H9 (cell line): ENCODE measurements around the gene DTNB. TPM values are rescaled to one million over a fixed set of nuclear protein-coding genes. Genes with fewer than 3 reads are reported as not detected.
A peak's percentile ranks its signal among the peaks of the same experiment; 100 is the strongest.

Source experiments
- DNase-seq: peaks from one replicate; pipeline ENCODE4 v3.0.0-alpha.2; 2017
- H2AFZ ChIP-seq: one replicate; pipeline ENCODE4 v1.6.1; 2013; ENCODE audit warnings: mild to moderate bottlenecking, low read length, control low read depth, moderate library complexity
- H2AK5ac ChIP-seq: 2 replicates; pipeline ENCODE4 v1.6.1; 2013; ENCODE audit warnings: low read length, control low read depth, mixed read lengths; ENCODE audit not compliant: insufficient read length
- H2BK120ac ChIP-seq: one replicate; pipeline ENCODE4 v1.6.1; 2013; ENCODE audit warnings: low read depth, mild to moderate bottlenecking, low read length, control low read depth, inconsistent platforms; ENCODE audit not compliant: poor library complexity, severe bottlenecking
- H2BK12ac ChIP-seq: 2 replicates; pipeline ENCODE4 v1.6.1; 2013; ENCODE audit warnings: low read length, control low read depth, mixed read lengths, low read depth; ENCODE audit not compliant: insufficient read length
- H2BK15ac ChIP-seq: 2 replicates; pipeline ENCODE4 v1.6.1; 2013; ENCODE audit warnings: low read depth, low read length, control low read depth
- H2BK20ac ChIP-seq: one replicate; pipeline ENCODE4 v1.6.1; 2013; ENCODE audit warnings: low read depth, mild to moderate bottlenecking, low read length, control low read depth, inconsistent platforms; ENCODE audit not compliant: poor library complexity, severe bottlenecking
- H2BK5ac ChIP-seq: 2 replicates; pipeline ENCODE4 v1.6.1; 2013; ENCODE audit warnings: low read length, control low read depth, mixed read lengths; ENCODE audit not compliant: insufficient read length
- H3K14ac ChIP-seq: 2 replicates; pipeline ENCODE4 v1.6.1; 2013; ENCODE audit warnings: low read length, control low read depth; ENCODE audit not compliant: insufficient read depth
- H3K18ac ChIP-seq: 2 replicates; pipeline ENCODE4 v1.6.1; 2013; ENCODE audit warnings: low read depth, mild to moderate bottlenecking, mixed read lengths, low read length, control low read depth; ENCODE audit not compliant: insufficient read length
- H3K23ac ChIP-seq: 2 replicates; pipeline ENCODE4 v1.6.1; 2013; ENCODE audit warnings: low read length, control low read depth, mixed read lengths, low read depth; ENCODE audit not compliant: insufficient read length
- H3K23me2 ChIP-seq: 2 replicates; pipeline ENCODE4 v1.6.1; 2013; ENCODE audit warnings: low read depth, mild to moderate bottlenecking, mixed read lengths, low read length, control low read depth; ENCODE audit not compliant: insufficient read length, poor library complexity, severe bottlenecking
- H3K27ac ChIP-seq: 2 replicates; pipeline ENCODE4 v1.5.1; 2013; ENCODE audit warnings: low read length, control low read depth, mixed read lengths, low read depth; ENCODE audit not compliant: insufficient read length
- H3K27me3 ChIP-seq: 2 replicates; pipeline ENCODE4 v1.6.1; 2013; ENCODE audit warnings: low read length, control low read depth, inconsistent platforms; ENCODE audit not compliant: insufficient read depth
- H3K4ac ChIP-seq: 2 replicates; pipeline ENCODE4 v1.6.1; 2013; ENCODE audit warnings: low read depth, mild to moderate bottlenecking, control low read depth, inconsistent platforms, low read length, moderate library complexity
- H3K4me1 ChIP-seq: 2 replicates; pipeline ENCODE4 v1.6.1; 2013; ENCODE audit warnings: low read length, control low read depth, inconsistent platforms; ENCODE audit not compliant: insufficient read depth
- H3K4me2 ChIP-seq: 2 replicates; pipeline ENCODE4 v1.6.1; 2013; ENCODE audit warnings: low read length, control low read depth, mixed read lengths; ENCODE audit not compliant: insufficient read length, insufficient read depth
- H3K56ac ChIP-seq: 2 replicates; pipeline ENCODE4 v1.6.1; 2013; ENCODE audit warnings: low read depth, mild to moderate bottlenecking, mixed read lengths, low read length, control low read depth; ENCODE audit not compliant: insufficient read length
- H3K79me1 ChIP-seq: 2 replicates; pipeline ENCODE4 v1.6.1; 2013; ENCODE audit warnings: low read depth, mild to moderate bottlenecking, moderate library complexity, low read length, control low read depth, inconsistent platforms; ENCODE audit not compliant: insufficient read depth, poor library complexity, severe bottlenecking
- H3K79me2 ChIP-seq: 2 replicates; pipeline ENCODE4 v1.6.1; 2013; ENCODE audit warnings: low read length, control low read depth, inconsistent platforms; ENCODE audit not compliant: insufficient read depth
- H3K9ac ChIP-seq: 2 replicates; pipeline ENCODE4 v1.6.1; 2013; ENCODE audit warnings: low read length, control low read depth, mixed read lengths; ENCODE audit not compliant: insufficient read length; ENCODE audit errors: extremely low read depth
- H3K9me3 ChIP-seq: one replicate; pipeline ENCODE4 v1.6.1; 2013; ENCODE audit warnings: low read depth, low read length, inconsistent platforms; ENCODE audit not compliant: control insufficient read depth
- H3T11ph ChIP-seq: one replicate; pipeline ENCODE4 v1.6.1; 2013; ENCODE audit warnings: mild to moderate bottlenecking, low read length, control low read depth, inconsistent platforms
- H4K20me1 ChIP-seq: one replicate; pipeline ENCODE4 v1.6.1; 2013; ENCODE audit not compliant: control insufficient read depth, insufficient read length, insufficient read depth
- H4K5ac ChIP-seq: 2 replicates; pipeline ENCODE4 v1.6.1; 2013; ENCODE audit warnings: low read depth, mild to moderate bottlenecking, mixed read lengths, low read length, control low read depth; ENCODE audit not compliant: insufficient read length
- H4K8ac ChIP-seq: replicated peaks from 2 replicates; pipeline ENCODE4 v1.6.1; 2013; ENCODE audit warnings: low read length, control low read depth, mixed read lengths, low read depth; ENCODE audit not compliant: insufficient read length
- H4K91ac ChIP-seq: 2 replicates; pipeline ENCODE4 v1.6.1; 2013; ENCODE audit warnings: low read depth, mild to moderate bottlenecking, moderate library complexity, mixed read lengths, low read length, control low read depth; ENCODE audit not compliant: insufficient read length
- H3K27ac Mint-ChIP-seq, 3 experiments: 2 replicates in 2 of 3; 3 replicates in 1 of 3; pipeline ENCODE4 v1.8.0; 2020 to 2021; ENCODE audit warnings: mixed read lengths in 3 of 3, mild to moderate bottlenecking in 1 of 3, moderate library complexity in 1 of 3
- H3K27me3 Mint-ChIP-seq: 2 replicates; pipeline ENCODE4 v1.8.0; 2021; ENCODE audit warnings: low read depth, mild to moderate bottlenecking, moderate library complexity, mixed read lengths
- H3K36me3 Mint-ChIP-seq, 3 experiments: 2 replicates in 2 of 3; 3 replicates in 1 of 3; pipeline ENCODE4 v1.8.0; 2020 to 2021; ENCODE audit warnings: low read depth in 3 of 3, mixed read lengths in 3 of 3; ENCODE audit not compliant: insufficient read depth in 1 of 3
- H3K4me1 Mint-ChIP-seq, 2 experiments: 2 replicates each; pipeline ENCODE4 v1.8.0; 2020; ENCODE audit warnings: mixed read lengths in 2 of 2
- H3K4me3 Mint-ChIP-seq, 2 experiments: 2 replicates in 1 of 2; 3 replicates in 1 of 2; pipeline ENCODE4 v1.8.0; 2020 to 2021; ENCODE audit warnings: mild to moderate bottlenecking in 2 of 2, mixed read lengths in 2 of 2, moderate library complexity in 1 of 2
- H3K9me3 Mint-ChIP-seq, 2 experiments: 2 replicates in 1 of 2; 3 replicates in 1 of 2; pipeline ENCODE4 v1.8.0; 2020; ENCODE audit warnings: mild to moderate bottlenecking in 2 of 2, mixed read lengths in 2 of 2, moderate library complexity in 1 of 2
- WGBS: extraction: QIAGEN DNeasy Blood & Tissue Kit; methylation state at CpG from one replicate; pipeline ENCODE4 v1.1.7; 2013; ENCODE audit warnings: missing lambda C conversion rate, low lambda C conversion rate, mixed read lengths; ENCODE audit not compliant: insufficient read length; ENCODE audit errors: extremely low coverage; 5-methylcytosine and 5-hydroxymethylcytosine counted together
- total RNA-seq: library from RNA; stranded (reverse); gene quantifications from 2 replicates; pipeline ENCODE4 v1.2.1, GENCODE V29; 2021
- TF ChIP-seq, protein P1 (sequence below): fragments of 200-600 bp; sonication (generic); conservative IDR thresholded peaks from 3 replicates; pipeline ENCODE4 v1.8.0; 2021; ENCODE audit warnings: antibody characterized with exemption, mild to moderate bottlenecking

DTNB gene
- total RNA-seq, 1 experiment from 2014 or later = 26.7 TPM

- Histone ChIP-seq H3K9me3 (no peaks in the 10 kb centered on the region), H3K27ac (no peak overlapping the region), H3K4me2 (no peak overlapping the region), H2BK5ac (no peak overlapping the region), H2AFZ (no peak overlapping the region), H3K14ac (no peak overlapping the region), H3K56ac (no peak overlapping the region), H2AK5ac (no peak overlapping the region), H2BK20ac (no peak overlapping the region), H4K8ac (no peak overlapping the region), H3K23me2 (no peaks in the 10 kb centered on the region), H3K79me1 (no peaks in the 10 kb centered on the region), H3K4me1 (no peaks in the 10 kb centered on the region), H4K91ac (no peak overlapping the region), H3K79me2 (no peaks in the 10 kb centered on the region), H3K18ac (no peak overlapping the region), H2BK15ac (no peak overlapping the region), H3K4ac (no peak overlapping the region), H4K5ac (no peak overlapping the region), H3K9ac (no peak overlapping the region), H4K20me1 (no peaks in the 10 kb centered on the region), H3K23ac (no peak overlapping the region), H2BK12ac (no peak overlapping the region), H3K27me3 (no peaks in the 10 kb centered on the region), H3T11ph (no peak overlapping the region), H2BK120ac (no peak overlapping the region)
- Mint-ChIP-seq H3K36me3 (peaks cover 18 to 41% (median 32%) of the 10 kb centered on the region in 3 experiments), H3K4me3 (no peak overlapping the region), H3K27ac (0 out of 7 replicates have a peak overlapping the region, but pooled peaks of 1 of the 3 experiments have one; percentile 71), H3K27me3 (no peaks in the 10 kb centered on the region), H3K9me3 (peaks cover 11 to 12% of the 10 kb centered on the region in 2 experiments), H3K4me1 (0 out of 4 replicates have a peak, but pooled peaks cover 0 to 5% of the 10 kb centered on the region in 2 experiments)
- DNase-seq = no peak
- TF ChIP-seq, protein P1, sequence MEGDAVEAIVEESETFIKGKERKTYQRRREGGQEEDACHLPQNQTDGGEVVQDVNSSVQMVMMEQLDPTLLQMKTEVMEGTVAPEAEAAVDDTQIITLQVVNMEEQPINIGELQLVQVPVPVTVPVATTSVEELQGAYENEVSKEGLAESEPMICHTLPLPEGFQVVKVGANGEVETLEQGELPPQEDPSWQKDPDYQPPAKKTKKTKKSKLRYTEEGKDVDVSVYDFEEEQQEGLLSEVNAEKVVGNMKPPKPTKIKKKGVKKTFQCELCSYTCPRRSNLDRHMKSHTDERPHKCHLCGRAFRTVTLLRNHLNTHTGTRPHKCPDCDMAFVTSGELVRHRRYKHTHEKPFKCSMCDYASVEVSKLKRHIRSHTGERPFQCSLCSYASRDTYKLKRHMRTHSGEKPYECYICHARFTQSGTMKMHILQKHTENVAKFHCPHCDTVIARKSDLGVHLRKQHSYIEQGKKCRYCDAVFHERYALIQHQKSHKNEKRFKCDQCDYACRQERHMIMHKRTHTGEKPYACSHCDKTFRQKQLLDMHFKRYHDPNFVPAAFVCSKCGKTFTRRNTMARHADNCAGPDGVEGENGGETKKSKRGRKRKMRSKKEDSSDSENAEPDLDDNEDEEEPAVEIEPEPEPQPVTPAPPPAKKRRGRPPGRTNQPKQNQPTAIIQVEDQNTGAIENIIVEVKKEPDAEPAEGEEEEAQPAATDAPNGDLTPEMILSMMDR = no peak
- WGBS = no CpG with 5 or more reads among the region's 2 CpGs
Measured at GRCh38 chr2:25632396-25632795, 41.0 kb downstream of the DTNB start.
